Gastrocnemius medialis (tissue), 4 donors: ENCODE results near the gene GPR84. TPM values are rescaled to one million over a fixed set of nuclear protein-coding genes. Genes with fewer than 3 reads are reported as not detected.
A peak's percentile ranks its signal among the peaks of the same experiment; 100 is the strongest.

Source experiments
- ATAC-seq, 2 donors: fragments of 150-250 bp; one replicate each; pipeline ENCODE4 v1.9.1; 2016
- DNase-seq, 2 donors: peaks; one replicate each; pipeline ENCODE4 v3.0.0-alpha.2; 2019
- H3K27ac ChIP-seq, 4 donors: fragments of 200-600 bp; sonication (generic); 1 replicate in 1 of 4; 2 replicates in 3 of 4; pipeline ENCODE4 v1.5.1; 2016 to 2018; ENCODE audit warnings: mild to moderate bottlenecking in 2 of 4, moderate library complexity in 1 of 4
- H3K27me3 ChIP-seq, 3 donors: fragments of 200-600 bp; sonication (generic) in 2 of 3; 1 replicate in 1 of 3; 2 replicates in 2 of 3; pipeline versions ENCODE4 v1.5.1 to v1.6.0; 2016 to 2019; ENCODE audit warnings: mild to moderate bottlenecking in 1 of 3, moderate library complexity in 1 of 3
- H3K36me3 ChIP-seq, 2 donors: fragments of 200-600 bp; sonication (generic) in 1 of 2; one replicate each; pipeline ENCODE4 v1.5.1; 2017 to 2018
- H3K4me1 ChIP-seq, 2 donors: fragments of 200-600 bp; sonication (generic) in 1 of 2; one replicate each; pipeline ENCODE4 v1.5.1; 2016 to 2017; ENCODE audit warnings: mild to moderate bottlenecking in 2 of 2
- H3K4me3 ChIP-seq, 4 donors: fragments of 200-600 bp; sonication (generic) in 3 of 4; 1 replicate in 1 of 4; 2 replicates in 3 of 4; pipeline ENCODE4 v1.5.1; 2016 to 2019; ENCODE audit warnings: mild to moderate bottlenecking in 2 of 4
- H3K9me3 ChIP-seq, 3 donors: fragments of 200-600 bp; sonication (generic) in 2 of 3; 1 replicate in 1 of 3; 2 replicates in 2 of 3; pipeline ENCODE4 v1.5.1; 2016 to 2019
- CTCF ChIP-seq, 5 experiments: fragments of 450-650 bp in 3 of 5; fragments of 200-600 bp in 2 of 5; sonication (generic) in 2 of 5; IDR thresholded peaks in 4 of 5; conservative IDR thresholded peaks in 1 of 5; 1 replicate in 4 of 5; 2 replicates in 1 of 5; pipeline ENCODE4 v1.5.1; 2016 to 2019; ENCODE audit warnings: antibody characterized with exemption in 5 of 5, mild to moderate bottlenecking in 3 of 5, moderate library complexity in 3 of 5
- POLR2A ChIP-seq, 2 donors: fragments of 450-650 bp; IDR thresholded peaks; one replicate each; pipeline ENCODE4 v1.6.1; 2017; ENCODE audit warnings: antibody characterized with exemption in 2 of 2, mild to moderate bottlenecking in 2 of 2, moderate library complexity in 2 of 2
- in situ Hi-C, 4 donors: fragments of 200-750 bp; cut with MboI; loops; one replicate each; pipeline versions ENCODE4 v1.15.0 to v1.8.0; 2017; ENCODE audit warnings: low sequenced_read_pairs in 4 of 4
- intact Hi-C: fragments of 100-400 bp; cut with DNase I; formaldehyde crosslinking; loops from one replicate; pipeline ENCODE4 v1.15.1; 2023; ENCODE audit warnings: low total_unique reads
- total RNA-seq, 4 donors: library from RNA; depleted of rRNA; stranded (reverse); fragments of >200 nt; gene quantifications; one replicate each; pipeline versions ENCODE4 v1.1.0 to v1.2.3, GENCODE V29; 2016

Gene GPR84
- total RNA-seq, 4 donors from 2014 or later: 0.49 to 0.51 TPM; not detected in 2

GRCh38 chr12:54359762-54360351, 4.4 kb downstream of the GPR84 start:
- Histone ChIP-seq H3K4me1 (peaks cover 12 to 18% of the 10 kb centered on the region in 2 donors), H3K9me3 (no peaks in the 10 kb centered on the region), H3K36me3 (no peaks in the 10 kb centered on the region), H3K27me3 (no peaks in the 10 kb centered on the region), H3K27ac (peak overlapping the region; percentile 88 to 94 (median 89)), H3K4me3 (peak overlapping the region; percentile 56 to 83 (median 70))
- in situ Hi-C loops: loop anchor here (5.0 to 25.0 kb wide), 4 partner anchors 135 to 373 kb away; partner anchors contain the start of genes HOXC10 (in 2 of the 4), HOXC8 (in 2 of the 4) and HOXC9 (in 2 of the 4)
- ATAC-seq (no peak), DNase-seq (no peak)
- intact Hi-C loops: loop anchor here (2.0 to 10.0 kb wide), 6 partner anchors 33 to 1365 kb away; partner anchors contain the start of genes CBX5, CD63, COPZ1 and HNRNPA1
- TF ChIP-seq POLR2A (IDR thresholded peaks at IDR 0.05): no peak
- TF ChIP-seq CTCF (IDR thresholded peaks at IDR 0.05 in 4 of 5, conservative IDR thresholded peaks at IDR 0.05 in 1 of 5): no peak

- no peaks in the 10 kb centered on the region for H3K9me3 ChIP-seq
- intact Hi-C loops (loop anchor here (2.0 to 10.0 kb wide), 4 partner anchors 70 to 1366 kb away; partner anchors contain the start of genes CBX5, CD63, HNRNPA1 and HOXC10), in situ Hi-C loops (loop anchor here (25.0 kb wide), 2 partner anchors 347 to 372 kb away; partner anchors contain the start of genes HOXC10 (in 2 of the 4), HOXC8 (in 2 of the 4) and HOXC9 (in 2 of the 4))
- no peaks in the 10 kb centered on the region for H3K27me3 ChIP-seq
- peak overlapping the region; percentile 88 to 94 (median 89) for H3K27ac ChIP-seq
- H3K36me3 ChIP-seq: no peaks in the 10 kb centered on the region
- H3K4me1 ChIP-seq: peaks cover 12 to 18% of the 10 kb centered on the region in 2 donors
- peak overlapping the region; percentile 69 to 86 (median 76) for H3K4me3 ChIP-seq
- ATAC-seq (peak; percentile 97 to 98), DNase-seq (peak; percentile 98 to 99)
- TF ChIP-seq CTCF (IDR thresholded peaks at IDR 0.05 in 4 of 5, conservative IDR thresholded peaks at IDR 0.05 in 1 of 5) (peak in 1 of 5 experiments; percentile 9), POLR2A (IDR thresholded peaks at IDR 0.05) (peak; percentile 52 to 72)
Observed at GRCh38 chr12:54358945-54359761, 5.1 kb downstream of the GPR84 start.

GRCh38 chr12:54358191-54358944, 5.9 kb downstream of the GPR84 start:
- Histone ChIP-seq H3K36me3 (no peaks in the 10 kb centered on the region), H3K4me1 (peaks cover 15 to 19% of the 10 kb centered on the region in 2 donors), H3K9me3 (no peaks in the 10 kb centered on the region), H3K27ac (peak overlapping the region; percentile 88 to 94 (median 89)), H3K4me3 (peak overlapping the region; percentile 69 to 86 (median 76)), H3K27me3 (no peaks in the 10 kb centered on the region)
- DNase-seq (no peak), ATAC-seq (no peak)
- in situ Hi-C loops: loop anchor here (25.0 kb wide), 2 partner anchors 346 to 371 kb away; partner anchors contain the start of genes HOXC10 (in 2 of the 4), HOXC8 (in 2 of the 4) and HOXC9 (in 2 of the 4)
- TF ChIP-seq CTCF (IDR thresholded peaks at IDR 0.05 in 4 of 5, conservative IDR thresholded peaks at IDR 0.05 in 1 of 5): no peak
- TF ChIP-seq POLR2A (IDR thresholded peaks at IDR 0.05): no peak
- intact Hi-C loops: loop anchor here (2.0 to 10.0 kb wide), 4 partner anchors 70 to 1366 kb away; partner anchors contain the start of genes CBX5, CD63, HNRNPA1 and HOXC10
